ENCODE data around the gene KIAA1958. TPM values are rescaled to one million over a fixed set of nuclear protein-coding genes. Genes with fewer than 3 reads are reported as not detected.
A peak's percentile ranks its signal among the peaks of the same experiment; 100 is the strongest.

KIAA1958 gene
- total and polyA plus RNA-seq, 2 donors (not counting 1 experiment from before 2014, with no cell fraction given) = 2.4 to 15.3 TPM

DNA sequence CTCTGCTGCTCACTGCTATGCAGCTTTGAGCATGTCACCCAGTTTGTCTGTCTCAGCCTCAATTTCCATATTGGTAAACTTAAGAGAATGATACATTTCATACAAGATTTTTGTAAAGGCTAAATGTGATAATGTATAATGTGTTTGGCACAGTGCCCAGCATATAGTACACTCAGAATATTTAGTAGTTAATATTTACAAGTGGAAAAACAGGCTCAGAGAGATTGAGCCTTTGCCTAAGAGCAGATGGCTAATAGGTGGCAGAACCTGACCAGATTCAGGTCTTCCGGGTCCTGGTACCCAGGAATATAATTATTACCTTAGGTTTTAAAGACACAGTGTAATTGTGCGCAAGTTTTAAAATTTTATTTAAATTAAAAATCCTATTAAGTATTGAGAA lies 46.8 kb upstream of the KIAA1958 start:
- no peaks in the 10 kb centered on the region for H3K79me2 ChIP-seq (ENCODE audit: control insufficient read depth, insufficient read depth, low read length)
- TF ChIP-seq, protein P1, sequence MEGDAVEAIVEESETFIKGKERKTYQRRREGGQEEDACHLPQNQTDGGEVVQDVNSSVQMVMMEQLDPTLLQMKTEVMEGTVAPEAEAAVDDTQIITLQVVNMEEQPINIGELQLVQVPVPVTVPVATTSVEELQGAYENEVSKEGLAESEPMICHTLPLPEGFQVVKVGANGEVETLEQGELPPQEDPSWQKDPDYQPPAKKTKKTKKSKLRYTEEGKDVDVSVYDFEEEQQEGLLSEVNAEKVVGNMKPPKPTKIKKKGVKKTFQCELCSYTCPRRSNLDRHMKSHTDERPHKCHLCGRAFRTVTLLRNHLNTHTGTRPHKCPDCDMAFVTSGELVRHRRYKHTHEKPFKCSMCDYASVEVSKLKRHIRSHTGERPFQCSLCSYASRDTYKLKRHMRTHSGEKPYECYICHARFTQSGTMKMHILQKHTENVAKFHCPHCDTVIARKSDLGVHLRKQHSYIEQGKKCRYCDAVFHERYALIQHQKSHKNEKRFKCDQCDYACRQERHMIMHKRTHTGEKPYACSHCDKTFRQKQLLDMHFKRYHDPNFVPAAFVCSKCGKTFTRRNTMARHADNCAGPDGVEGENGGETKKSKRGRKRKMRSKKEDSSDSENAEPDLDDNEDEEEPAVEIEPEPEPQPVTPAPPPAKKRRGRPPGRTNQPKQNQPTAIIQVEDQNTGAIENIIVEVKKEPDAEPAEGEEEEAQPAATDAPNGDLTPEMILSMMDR (IDR thresholded peaks at IDR 0.05) = no peak
- no peak for TF ChIP-seq EZH2 (IDR thresholded peaks at IDR 0.05; ENCODE audit: borderline replicate concordance, insufficient read depth, low read depth, low read length, poor library complexity, severe bottlenecking)
- Mint-ChIP-seq H3K9me3 (ENCODE audit: insufficient read depth) (no peaks in the 10 kb centered on the region), H3K4me1 (peaks cover 2% of the 10 kb centered on the region), H3K4me3 (no peak overlapping the region), H3K27me3 (no peaks in the 10 kb centered on the region), H3K27ac (no peak overlapping the region)
- no peak overlapping the region for H3K9ac ChIP-seq (ENCODE audit: low read length)
- intact Hi-C loops (cut with micrococcal nuclease) = loop anchor here (10.0 kb wide), 1 partner anchor 275 kb away; the partner anchor contains the start of gene INIP
- H3K9me3 ChIP-seq (ENCODE audit: control extremely low read depth in 1 of 3, control insufficient read depth in 2 of 3, insufficient read depth in 1 of 3, low read length in 2 of 3) = no peaks in the 10 kb centered on the region
- no peak overlapping the region for H3K4me2 ChIP-seq (replicated peaks; ENCODE audit: low read depth, low read length, poor library complexity, severe bottlenecking)
- POLR2A ChIA-PET = no interaction called here
- H2AFZ ChIP-seq (ENCODE audit: insufficient read depth, low read depth, low read length, poor library complexity, severe bottlenecking) = no peak overlapping the region
- no CpG with 5 or more reads among the region's 2 CpGs for WGBS (ENCODE audit: insufficient coverage)
- no peak for ATAC-seq (ENCODE audit: low read depth)
- no peak for DNase-seq
- H4K20me1 ChIP-seq (ENCODE audit: control insufficient read depth, insufficient read depth, low read length, poor library complexity, severe bottlenecking) = no peaks in the 10 kb centered on the region
- no peak overlapping the region for H3K27ac ChIP-seq (ENCODE audit: low read length in 2 of 2)
- H3K27me3 ChIP-seq (replicated peaks in 1 of 4; ENCODE audit: control extremely low read depth in 1 of 4, control insufficient read depth in 3 of 4, insufficient read depth in 4 of 4, low read length in 3 of 4) = no peaks in the 10 kb centered on the region
- H3K4me1 ChIP-seq (ENCODE audit: control insufficient read depth in 2 of 2, insufficient read depth in 2 of 2, low read length in 2 of 2) = peaks cover 1 to 3% of the 10 kb centered on the region in 2 donors
- H3K36me3 ChIP-seq (replicated peaks in 1 of 2; ENCODE audit: control extremely low read depth in 1 of 2, control insufficient read depth in 1 of 2, extremely low read depth in 1 of 2, insufficient read depth in 2 of 2, low read length in 1 of 2) = no peaks in the 10 kb centered on the region
- CTCF ChIA-PET = interaction anchor here (1.7 to 2.3 kb wide), 2 partner anchors 353 to 380 kb away, joined by 5 read pairs; no protein-coding TSS in a partner anchor
- no peak overlapping the region for H3K4me3 ChIP-seq (ENCODE audit: control extremely low read depth in 1 of 5, extremely low read depth in 1 of 5, insufficient read depth in 1 of 5, low read depth in 2 of 5, low read length in 4 of 5)

DNA sequence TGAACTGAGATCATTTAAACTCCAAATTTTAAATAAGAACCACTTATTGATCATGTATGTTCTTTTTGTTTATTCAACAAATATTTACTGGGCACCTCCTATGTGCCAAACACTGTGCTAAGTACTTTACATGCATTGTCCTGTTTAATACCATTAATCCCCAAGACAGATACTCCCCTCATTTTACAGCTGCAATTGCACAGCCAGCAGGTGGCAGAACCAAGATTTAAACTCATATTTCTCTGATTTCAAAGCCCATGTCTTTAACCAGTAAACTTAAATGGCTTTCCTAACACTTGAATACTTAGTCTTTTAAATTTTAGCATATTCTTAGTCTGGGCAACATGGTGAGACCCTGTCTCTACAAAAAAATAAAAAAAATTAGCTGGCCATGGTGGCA lies 43.4 kb upstream of the KIAA1958 start:
- DNase-seq = peak; percentile 49
- H3K27me3 Mint-ChIP-seq = no peaks in the 10 kb centered on the region
- Histone ChIP-seq H3K9ac (ENCODE audit: low read length) (no peak overlapping the region), H3K4me1 (ENCODE audit: control insufficient read depth in 2 of 2, insufficient read depth in 2 of 2, low read length in 2 of 2) (peaks cover 30 to 33% of the 10 kb centered on the region in 2 donors), H3K36me3 (replicated peaks in 1 of 2; ENCODE audit: control extremely low read depth in 1 of 2, control insufficient read depth in 1 of 2, extremely low read depth in 1 of 2, insufficient read depth in 2 of 2, low read length in 1 of 2) (no peaks in the 10 kb centered on the region), H3K4me2 (replicated peaks; ENCODE audit: low read depth, low read length, poor library complexity, severe bottlenecking) (no peak overlapping the region), H3K27me3 (replicated peaks in 1 of 4; ENCODE audit: control extremely low read depth in 1 of 4, control insufficient read depth in 3 of 4, insufficient read depth in 4 of 4, low read length in 3 of 4) (no peaks in the 10 kb centered on the region), H3K4me3 (ENCODE audit: control extremely low read depth in 1 of 5, extremely low read depth in 1 of 5, insufficient read depth in 1 of 5, low read depth in 2 of 5, low read length in 4 of 5) (no peak overlapping the region), H3K27ac (ENCODE audit: low read length in 2 of 2) (no peak overlapping the region), H3K79me2 (ENCODE audit: control insufficient read depth, insufficient read depth, low read length) (no peaks in the 10 kb centered on the region), H4K20me1 (ENCODE audit: control insufficient read depth, insufficient read depth, low read length, poor library complexity, severe bottlenecking) (no peaks in the 10 kb centered on the region), H3K9me3 (ENCODE audit: control extremely low read depth in 1 of 3, control insufficient read depth in 2 of 3, insufficient read depth in 1 of 3, low read length in 2 of 3) (no peaks in the 10 kb centered on the region), H2AFZ (ENCODE audit: insufficient read depth, low read depth, low read length, poor library complexity, severe bottlenecking) (no peak overlapping the region)
- H3K4me3 Mint-ChIP-seq = no peak overlapping the region
- TF ChIP-seq, protein P1 (IDR thresholded peaks at IDR 0.05) = peak; percentile 61
- TF ChIP-seq EZH2 (IDR thresholded peaks at IDR 0.05; ENCODE audit: borderline replicate concordance, insufficient read depth, low read depth, low read length, poor library complexity, severe bottlenecking) = no peak
- no peak overlapping the region for H3K27ac Mint-ChIP-seq
- intact Hi-C loops (cut with micrococcal nuclease) = loop anchor here (1.0 to 10.0 kb wide), 3 partner anchors 272 to 460 kb away; partner anchors contain the start of gene INIP
- H3K9me3 Mint-ChIP-seq (ENCODE audit: insufficient read depth) = no peaks in the 10 kb centered on the region
- POLR2A ChIA-PET = no interaction called here
- H3K4me1 Mint-ChIP-seq = peaks cover 29% of the 10 kb centered on the region
- ATAC-seq (ENCODE audit: low read depth) = no peak
- CTCF ChIA-PET = interaction anchor here (0.5 to 4.9 kb wide), 16 partner anchors 10 to 1179 kb away, joined by 3 to 57 read pairs (median 4); partner anchors contain the start of genes HSDL2 and INIP
